HG03439 (cell line): ENCODE results near the gene SPATA32.

Source experiments
- ATAC-seq: cut with Tn5 transposase; IDR thresholded peaks from one replicate; pipeline ENCODE4 v1.9.1; 2021; ENCODE audit warnings: mild to moderate bottlenecking, moderate library complexity; ENCODE audit not compliant: unreplicated experiment

SPATA32 gene

DNA sequence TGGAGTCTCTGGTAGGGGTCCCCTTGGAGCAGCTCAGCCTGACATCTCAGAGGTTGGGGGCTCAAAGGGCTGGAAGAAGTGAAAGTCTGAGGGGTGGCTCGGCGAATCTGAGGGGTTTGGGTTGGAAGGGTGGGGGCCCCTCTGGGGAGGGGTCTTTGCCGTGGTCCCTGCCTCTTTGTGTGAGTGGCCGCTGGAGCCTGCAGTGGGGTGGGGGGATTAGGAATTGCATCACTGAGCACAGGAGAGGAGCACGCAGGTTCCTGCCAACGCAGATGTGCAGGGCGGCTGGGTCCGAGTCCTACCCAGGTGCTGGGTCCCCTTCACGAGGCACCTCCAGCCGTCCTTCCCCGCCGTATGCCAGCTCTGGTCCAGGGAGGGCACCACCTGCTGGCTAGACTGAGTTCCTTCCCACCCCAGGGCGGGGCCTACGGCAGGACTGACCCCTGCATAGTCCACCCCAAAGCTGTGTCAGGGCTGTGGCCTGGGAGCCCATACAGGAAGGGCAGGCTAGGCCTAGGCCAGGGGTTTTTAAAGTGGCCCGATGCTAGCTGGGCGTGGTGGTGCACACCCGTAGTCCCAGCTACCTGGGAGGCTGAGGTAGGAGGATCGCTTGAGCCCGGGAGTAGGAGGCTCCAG is 30.3 kb downstream of the SPATA32 start:
- no peak for ATAC-seq

DNA sequence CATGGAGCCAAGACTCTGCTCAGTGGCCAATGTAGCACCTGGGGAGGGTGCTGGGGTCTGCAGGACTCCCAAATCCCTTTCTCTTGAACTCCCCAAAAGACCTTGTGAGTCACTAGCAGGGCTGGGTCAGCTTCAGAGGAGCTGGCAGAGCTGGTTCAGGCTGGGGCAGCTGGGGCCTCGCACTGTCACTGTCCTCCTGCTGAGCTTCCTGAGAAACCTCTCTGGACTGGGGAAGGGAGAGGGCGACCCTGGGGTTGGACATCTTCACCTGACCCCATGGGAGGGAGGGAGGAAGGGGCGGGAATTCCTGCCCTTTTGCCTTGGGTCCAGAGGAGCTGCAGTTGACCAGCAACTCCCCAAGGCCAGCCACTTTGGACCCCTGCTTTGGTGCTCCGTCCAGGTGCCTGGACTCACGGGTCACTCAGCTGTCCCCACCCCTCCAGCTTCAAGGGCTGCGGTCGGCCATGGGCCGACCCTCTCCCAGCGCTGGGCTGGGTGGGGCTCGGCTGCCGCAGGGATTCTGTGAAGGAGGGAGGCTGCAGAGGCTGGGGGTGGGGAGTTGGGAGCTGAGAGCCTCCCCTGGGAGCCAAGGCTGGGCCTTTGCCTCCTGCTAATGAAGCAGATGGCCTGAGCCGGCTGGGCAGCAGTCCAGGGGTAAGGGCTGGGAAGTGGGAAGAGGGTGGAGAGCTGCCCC is 31.0 kb downstream of the SPATA32 start:
- no peak for ATAC-seq

DNA sequence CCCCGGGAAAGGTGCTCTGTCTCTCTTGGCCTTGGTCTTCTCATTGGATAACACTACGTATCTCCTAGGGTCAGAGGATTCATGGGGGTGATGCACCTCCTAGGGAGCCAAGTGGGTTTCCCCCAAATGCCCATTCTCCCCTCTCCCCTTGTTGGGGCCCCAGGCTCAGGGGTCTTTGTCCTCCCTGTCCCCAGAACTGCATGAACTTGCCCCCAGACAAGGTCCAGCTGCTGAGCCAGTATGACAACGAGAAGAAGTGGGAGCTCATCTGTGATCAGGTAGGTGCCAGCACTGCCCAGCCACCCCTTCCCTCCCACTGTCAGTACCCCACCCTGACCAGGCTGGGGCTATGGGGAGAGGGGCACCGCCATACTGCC is 31.5 kb downstream of the SPATA32 start:
- no peak for ATAC-seq

GRCh38 chr17:45229681-45230409 is 32.0 kb downstream of the SPATA32 start:
- ATAC-seq = no peak

- peak; percentile 29 for ATAC-seq
Measured at GRCh38 chr17:45228763-45229539, 32.9 kb downstream of the SPATA32 start.

DNA sequence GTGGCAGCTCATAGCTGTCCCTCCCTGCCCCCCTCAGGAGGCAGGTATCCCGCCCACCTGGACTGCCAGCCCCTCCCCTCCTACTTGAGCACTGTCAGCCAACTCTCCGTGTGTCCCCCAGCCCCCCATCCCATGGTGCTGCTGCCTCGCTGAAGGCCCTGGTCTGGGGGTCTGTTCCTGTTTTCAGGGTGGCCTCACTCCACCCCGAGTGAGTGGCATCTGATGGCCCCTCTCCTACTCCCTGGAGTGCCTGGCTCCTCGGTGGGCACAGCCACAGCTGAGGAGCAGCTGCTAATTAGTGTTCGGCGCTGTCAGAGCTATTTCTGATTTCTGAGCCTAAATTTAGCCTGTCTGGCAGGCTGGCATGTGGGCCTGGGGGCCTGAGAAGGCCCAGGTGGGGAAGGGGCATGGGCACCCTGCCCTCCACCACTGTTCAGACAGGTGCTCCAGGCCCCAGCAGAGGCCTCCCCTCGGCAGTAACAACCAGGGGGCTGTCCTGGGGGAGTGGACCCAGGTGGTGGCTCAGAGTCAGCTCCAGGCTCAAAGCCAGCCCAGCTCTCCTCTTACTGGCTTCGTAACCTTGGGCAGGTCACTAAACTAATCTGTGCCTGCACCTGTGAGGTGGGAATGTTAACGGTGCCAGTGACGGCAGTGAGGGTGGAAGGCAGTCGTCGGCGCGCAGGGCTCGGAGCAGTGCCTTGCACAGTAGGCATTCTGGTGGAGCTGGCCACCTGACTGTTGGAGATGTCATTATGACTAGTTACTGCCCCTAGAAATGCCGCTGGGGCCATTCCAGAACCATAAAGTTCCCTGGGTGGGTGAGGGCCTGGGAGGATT is 33.8 kb downstream of the SPATA32 start:
- ATAC-seq = no peak

DNA sequence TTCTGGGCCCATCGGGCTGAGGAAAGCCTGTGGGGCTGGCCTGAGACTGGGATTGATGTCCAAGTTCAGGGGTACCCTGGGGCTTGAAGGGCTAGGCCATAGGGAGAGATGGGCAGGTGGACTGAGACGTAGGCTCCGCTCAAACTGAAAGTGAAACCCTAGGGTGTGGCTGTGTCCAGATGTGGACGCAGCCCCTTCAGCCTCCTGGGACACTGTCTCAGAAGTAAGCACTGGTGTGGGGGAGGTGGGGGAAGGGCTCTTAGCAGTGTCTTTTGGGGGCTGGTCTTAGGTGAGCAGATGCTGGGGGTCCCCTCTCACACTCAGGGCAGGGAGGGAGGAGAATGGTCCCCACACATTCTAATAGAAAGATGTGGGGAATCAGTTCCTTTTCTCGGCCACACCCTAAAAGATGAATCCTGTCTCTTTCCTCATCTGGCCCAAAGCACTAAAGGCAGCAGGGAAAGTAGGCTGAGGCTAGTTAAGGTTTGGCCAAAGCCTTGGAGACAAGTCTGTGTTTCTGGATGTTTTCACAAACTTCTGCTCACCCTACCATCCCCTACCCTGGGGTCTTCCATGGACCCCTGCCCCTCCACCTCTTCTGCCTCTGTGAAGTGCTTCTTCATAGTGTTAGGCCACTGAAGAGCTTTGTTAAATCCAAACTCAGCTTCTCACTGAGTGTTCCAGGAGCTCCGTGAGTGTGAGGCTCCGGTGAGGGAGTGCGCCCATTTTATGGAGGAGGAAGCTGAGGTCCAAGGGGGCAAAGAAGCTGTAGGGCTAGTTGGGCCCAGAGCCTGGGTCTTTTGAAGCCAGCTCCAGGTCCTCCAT is 34.6 kb downstream of the SPATA32 start:
- no peak for ATAC-seq

- ATAC-seq = no peak
Measured at GRCh38 chr17:45226576-45226975, 35.3 kb downstream of the SPATA32 start.

- peak; percentile 36 for ATAC-seq
Measured at GRCh38 chr17:45225964-45226530, 35.8 kb downstream of the SPATA32 start.

- no peak for ATAC-seq
Measured at GRCh38 chr17:45225051-45225700, 36.7 kb downstream of the SPATA32 start.

DNA sequence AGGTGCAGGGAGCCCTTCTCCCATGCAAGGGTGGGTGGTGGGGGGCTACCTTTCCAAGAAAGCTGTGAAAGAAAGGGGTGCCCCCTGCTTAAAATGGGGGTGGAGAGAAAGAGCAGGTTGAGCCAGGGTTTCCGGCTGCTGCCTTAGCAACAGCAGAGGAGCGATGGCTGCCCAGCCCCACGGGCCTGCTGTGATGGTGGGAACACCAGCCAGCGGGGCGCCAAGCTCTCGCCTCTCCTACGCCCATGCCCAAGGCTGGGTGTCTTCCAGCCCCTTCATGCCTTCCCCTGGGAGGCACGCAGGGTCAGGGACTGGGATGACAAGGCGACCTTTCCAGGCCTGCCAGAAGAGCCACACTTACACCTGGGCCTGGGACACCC is 37.2 kb downstream of the SPATA32 start:
- no peak for ATAC-seq

GRCh38 chr17:45223539-45224528 is 38.1 kb downstream of the SPATA32 start:
- no peak for ATAC-seq

DNA sequence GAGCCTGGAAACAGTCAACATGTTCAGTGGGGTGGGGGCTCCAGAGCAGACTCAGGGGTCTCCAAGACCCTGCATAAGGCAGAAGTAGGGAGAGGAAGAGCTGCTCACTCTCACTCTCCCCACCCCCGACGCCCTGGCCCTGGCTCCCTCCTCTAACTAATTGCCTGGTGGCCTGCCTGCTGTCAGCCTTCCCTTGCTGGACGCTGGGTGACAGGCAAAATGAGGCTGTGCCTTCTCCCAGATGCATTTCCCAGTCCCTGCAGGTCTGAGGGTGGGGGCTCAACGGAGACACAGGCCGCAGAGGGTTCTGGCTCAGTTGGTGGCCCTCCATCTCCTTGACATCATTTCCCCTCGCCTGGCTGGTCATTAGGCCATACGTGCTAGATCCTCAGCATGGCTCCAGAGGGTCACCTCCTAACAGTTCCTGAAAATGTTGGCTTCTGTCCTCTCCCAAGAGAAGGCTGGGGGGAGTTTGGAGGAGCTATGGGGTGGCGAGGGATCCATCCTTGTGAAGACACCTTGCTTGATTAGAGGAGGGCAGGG is 38.8 kb downstream of the SPATA32 start:
- ATAC-seq = no peak

- ATAC-seq = no peak
Measured at GRCh38 chr17:45222289-45222995, 39.5 kb downstream of the SPATA32 start.

DNA sequence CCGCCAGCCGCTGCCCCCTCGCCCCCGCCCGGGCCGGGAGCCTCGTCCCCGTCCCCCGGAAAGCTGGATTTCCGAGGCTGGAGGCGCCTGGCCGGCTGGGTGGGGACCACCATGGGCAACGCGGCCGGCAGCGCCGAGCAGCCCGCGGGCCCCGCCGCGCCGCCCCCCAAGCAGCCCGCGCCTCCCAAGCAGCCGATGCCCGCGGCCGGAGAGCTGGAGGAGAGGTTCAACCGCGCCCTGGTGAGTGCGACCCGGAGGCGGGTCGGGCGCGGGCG is 39.9 kb downstream of the SPATA32 start:
- ATAC-seq = no peak

DNA sequence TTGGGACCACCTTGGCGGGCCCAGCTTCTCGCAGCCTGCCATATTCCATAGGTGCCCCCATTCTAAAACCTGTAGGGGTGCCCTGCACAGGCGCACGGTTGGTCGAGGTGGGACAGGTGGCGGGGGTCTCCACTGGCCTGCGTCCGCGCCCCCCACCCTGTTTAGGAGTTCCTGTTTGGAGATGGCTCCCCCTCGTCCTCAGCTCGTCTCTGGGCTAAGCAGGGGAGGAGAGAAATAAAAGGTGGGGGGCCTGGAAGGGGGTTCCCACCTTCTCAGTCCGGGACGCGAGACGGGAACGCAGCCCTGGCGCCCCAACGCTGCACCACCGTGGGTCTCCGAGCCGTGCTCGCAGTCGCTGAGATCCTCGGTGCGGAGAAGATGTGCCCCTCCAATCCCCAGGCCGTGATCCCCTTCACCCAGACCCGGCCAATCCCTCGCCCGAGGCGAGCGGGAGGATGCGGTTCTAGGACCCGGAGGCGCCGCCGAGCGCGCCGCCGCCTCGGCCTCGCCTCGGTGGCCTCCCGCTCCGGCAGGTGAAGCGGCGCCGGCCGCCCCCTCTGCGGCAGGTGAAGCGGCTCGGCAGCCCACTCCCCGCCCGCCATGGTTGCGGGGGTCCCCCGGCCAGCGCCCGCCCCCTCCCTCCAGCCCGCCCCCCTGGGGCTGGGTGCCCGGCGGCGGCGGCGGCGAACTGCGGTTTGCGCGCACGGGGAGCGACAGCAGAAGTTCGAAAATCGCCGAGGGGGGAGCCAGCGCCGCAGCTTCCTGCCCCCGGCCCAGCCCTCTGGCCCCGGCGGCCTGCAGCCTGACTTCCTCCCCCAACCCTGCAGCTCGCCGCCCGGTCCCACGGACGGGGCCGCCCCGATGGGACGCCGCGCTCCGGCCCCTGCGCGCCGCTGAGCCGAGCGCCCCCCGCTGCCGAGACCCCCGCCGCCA is 40.5 kb downstream of the SPATA32 start, which contains the start of gene FMNL1:
FMNL1 (plus strand) TSS at position 805 of the 933 bp plus-strand sequence. CDS start 240 bp downstream, outside the sequence.
- no peak for ATAC-seq
